ENCODE data around the gene SULT1E1.

Gene SULT1E1

GRCh38 chr4:69861756-69862155 lies 1.8 kb upstream of the SULT1E1 start:
- TF ChIP-seq REST (IDR thresholded peaks at IDR 0.05; ENCODE audit: low read depth) (no peak), RAD21 (IDR thresholded peaks at IDR 0.05; ENCODE audit: low read depth) (no peak), ZBTB7A (IDR thresholded peaks at IDR 0.05; ENCODE audit: low read depth) (no peak), EP300 (IDR thresholded peaks at IDR 0.05; ENCODE audit: borderline replicate concordance) (no peak), TEAD4 (IDR thresholded peaks at IDR 0.05) (no peak), CREB1 (IDR thresholded peaks at IDR 0.05; ENCODE audit: low read depth) (no peak), EGR1 (IDR thresholded peaks at IDR 0.05) (no peak), TCF12 (IDR thresholded peaks at IDR 0.05; ENCODE audit: low read depth) (no peak)
- TF ChIP-seq, protein P1, sequence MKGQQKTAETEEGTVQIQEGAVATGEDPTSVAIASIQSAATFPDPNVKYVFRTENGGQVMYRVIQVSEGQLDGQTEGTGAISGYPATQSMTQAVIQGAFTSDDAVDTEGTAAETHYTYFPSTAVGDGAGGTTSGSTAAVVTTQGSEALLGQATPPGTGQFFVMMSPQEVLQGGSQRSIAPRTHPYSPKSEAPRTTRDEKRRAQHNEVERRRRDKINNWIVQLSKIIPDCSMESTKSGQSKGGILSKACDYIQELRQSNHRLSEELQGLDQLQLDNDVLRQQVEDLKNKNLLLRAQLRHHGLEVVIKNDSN (IDR thresholded peaks at IDR 0.05) = no peak

- TF ChIP-seq TAF1 (IDR thresholded peaks at IDR 0.05; ENCODE audit: low read depth) (no peak), FOXM1 (IDR thresholded peaks at IDR 0.05; ENCODE audit: borderline replicate concordance, low read depth) (no peak), EGR1 (IDR thresholded peaks at IDR 0.05) (no peak), CEBPB (IDR thresholded peaks at IDR 0.05) (no peak), CREB1 (IDR thresholded peaks at IDR 0.05; ENCODE audit: low read depth) (no peak), TCF12 (IDR thresholded peaks at IDR 0.05; ENCODE audit: low read depth) (no peak), ZBTB7A (IDR thresholded peaks at IDR 0.05; ENCODE audit: low read depth) (no peak), REST (IDR thresholded peaks at IDR 0.05; ENCODE audit: low read depth) (no peak), YY1 (IDR thresholded peaks at IDR 0.05; ENCODE audit: low read depth) (no peak), NFIC (IDR thresholded peaks at IDR 0.05) (no peak), RAD21 (IDR thresholded peaks at IDR 0.05; ENCODE audit: low read depth) (no peak), TEAD4 (IDR thresholded peaks at IDR 0.05) (no peak), EP300 (IDR thresholded peaks at IDR 0.05; ENCODE audit: borderline replicate concordance) (no peak)
- TF ChIP-seq, protein P1 (IDR thresholded peaks at IDR 0.05) = no peak
- TF ChIP-seq, protein P2, sequence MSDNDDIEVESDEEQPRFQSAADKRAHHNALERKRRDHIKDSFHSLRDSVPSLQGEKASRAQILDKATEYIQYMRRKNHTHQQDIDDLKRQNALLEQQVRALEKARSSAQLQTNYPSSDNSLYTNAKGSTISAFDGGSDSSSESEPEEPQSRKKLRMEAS (IDR thresholded peaks at IDR 0.05) = no peak
Measured at GRCh38 chr4:69860521-69861298, 765 bp upstream of the SULT1E1 start.

GRCh38 chr4:69859140-69859685 lies 732 bp downstream of the SULT1E1 start:
- TF ChIP-seq FOXM1 (IDR thresholded peaks at IDR 0.05; ENCODE audit: borderline replicate concordance, low read depth) (0 out of 2 replicates have a peak, but pooled peaks have one; percentile 14), RAD21 (IDR thresholded peaks at IDR 0.05; ENCODE audit: low read depth) (no peak)

DNA sequence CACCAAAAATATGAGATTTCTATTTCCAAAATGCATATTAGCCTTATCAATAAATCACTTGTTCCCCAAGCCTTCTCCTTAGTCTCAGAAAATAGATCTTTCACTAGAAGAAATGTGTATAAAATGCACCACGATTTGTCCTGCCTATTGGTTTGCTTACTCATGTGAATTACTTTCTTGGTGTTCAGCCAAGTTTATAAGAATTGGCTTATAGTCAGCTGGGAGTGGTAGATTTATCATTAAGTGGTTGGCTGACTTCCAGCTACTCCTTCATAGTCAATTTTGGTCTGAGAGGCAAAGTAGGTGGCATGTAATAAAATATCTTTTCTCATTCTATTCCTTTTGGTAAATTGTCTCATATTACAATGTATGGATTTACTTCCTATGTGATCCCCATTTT lies 1.3 kb downstream of the SULT1E1 start:
- no peak for TF ChIP-seq TCF12 (IDR thresholded peaks at IDR 0.05; ENCODE audit: low read depth)
- TF ChIP-seq TAF1 (IDR thresholded peaks at IDR 0.05; ENCODE audit: low read depth) = no peak
- TF ChIP-seq, protein P1 (IDR thresholded peaks at IDR 0.05) = no peak
- peak; percentile 28; the same call in 1 of the 2 replicates for TF ChIP-seq FOXM1 (IDR thresholded peaks at IDR 0.05; ENCODE audit: borderline replicate concordance, low read depth)
- TF ChIP-seq ZBTB7A (IDR thresholded peaks at IDR 0.05; ENCODE audit: low read depth) = no peak
- TF ChIP-seq, protein P2 (IDR thresholded peaks at IDR 0.05) = no peak
- TF ChIP-seq EGR1 (IDR thresholded peaks at IDR 0.05) = no peak
- TF ChIP-seq YY1 (IDR thresholded peaks at IDR 0.05; ENCODE audit: low read depth) = no peak
- TF ChIP-seq TEAD4 (IDR thresholded peaks at IDR 0.05) = 0 out of 2 replicates have a peak, but pooled peaks have one; percentile 25
- peak; percentile 92 for TF ChIP-seq NFIC (IDR thresholded peaks at IDR 0.05)
- no peak for TF ChIP-seq REST (IDR thresholded peaks at IDR 0.05; ENCODE audit: low read depth)
- no peak for TF ChIP-seq CEBPB (IDR thresholded peaks at IDR 0.05)
- no peak for TF ChIP-seq CREB1 (IDR thresholded peaks at IDR 0.05; ENCODE audit: low read depth)
- TF ChIP-seq RAD21 (IDR thresholded peaks at IDR 0.05; ENCODE audit: low read depth) = no peak
- peak; percentile 27; the same call in 1 of the 2 replicates for TF ChIP-seq EP300 (IDR thresholded peaks at IDR 0.05; ENCODE audit: borderline replicate concordance)
